ENCODE results near the gene DCP1A. TPM values are rescaled to one million over a fixed set of nuclear protein-coding genes. Genes with fewer than 3 reads are reported as not detected.
"Not testable (repeated sequence)": the region's sequence is repeated elsewhere in the genome, so short reads cannot be mapped to it uniquely, and the experiment has no call there.

DCP1A gene
- total RNA-seq = 8.4 TPM

DNA sequence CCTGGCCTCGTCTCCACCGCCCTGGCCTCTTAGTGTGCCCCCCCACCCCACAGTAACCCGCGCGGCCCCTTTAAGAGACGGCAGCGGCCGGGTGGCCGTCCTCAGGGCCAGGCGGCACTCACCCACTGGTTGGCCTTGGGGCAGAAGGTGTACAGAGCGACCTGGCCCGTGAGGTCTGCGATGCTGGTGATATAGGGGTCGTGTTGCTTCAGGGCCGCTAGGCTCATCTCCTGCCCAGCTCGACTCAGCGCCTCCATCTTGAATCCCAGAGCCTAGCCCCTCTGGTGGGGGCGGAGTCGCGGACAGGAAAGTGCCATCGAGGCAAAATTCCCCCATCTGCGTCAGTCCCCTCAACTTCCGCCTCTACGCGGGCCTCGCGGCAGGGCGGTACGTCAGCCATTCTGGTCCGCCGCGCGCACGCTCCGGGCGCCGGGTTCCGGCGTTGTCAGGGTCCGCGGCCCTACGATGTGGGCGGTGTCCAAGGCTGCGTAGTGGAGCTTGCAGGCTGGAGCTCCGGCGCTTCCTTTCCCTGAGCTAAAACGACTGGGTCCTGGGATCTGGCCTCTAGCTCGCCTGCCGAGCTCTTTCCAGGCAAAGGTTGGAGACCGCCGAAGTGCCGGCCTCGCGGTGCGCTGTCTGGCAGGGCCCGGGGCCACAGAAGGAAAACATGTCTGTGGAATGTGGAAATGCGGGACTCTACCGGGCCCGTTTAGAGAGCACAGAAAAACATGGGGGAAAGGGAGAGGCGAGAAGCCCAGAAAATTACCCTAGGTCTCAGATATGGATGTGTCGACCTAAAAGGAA lies at the start of gene DCP1A:
TSS of gene DCP1A (minus strand) at position 283 of the 804 bp plus-strand sequence. CDS start at position 257, 26 bp downstream.
- Histone ChIP-seq H3K9ac (ENCODE audit: low read depth in 1 of 3, low read length in 3 of 3) (peak within 1 kb of the TSS; percentile 97 to 99 (median 98)), H3K4me1 (ENCODE audit: control insufficient read depth in 3 of 3, insufficient read depth in 3 of 3, low read length in 3 of 3) (peaks cover 8 to 18% (median 14%) of the 10 kb centered on the region in 3 donors), H3K9me3 (ENCODE audit: control insufficient read depth in 3 of 3, low read length in 3 of 3) (no peaks in the 10 kb centered on the region), H3K36me3 (ENCODE audit: control insufficient read depth in 3 of 3, insufficient read depth in 3 of 3, low read length in 3 of 3) (peaks cover 0 to 4% (median 0%) of the 10 kb centered on the region in 3 donors), H3K4me3 (ENCODE audit: low read length in 3 of 3) (peak within 1 kb of the TSS; percentile 90 to 99 (median 99)), H3K27me3 (ENCODE audit: control insufficient read depth in 3 of 3, insufficient read depth in 3 of 3, low read length in 3 of 3) (no peaks in the 10 kb centered on the region), H3K27ac (ENCODE audit: low read depth, low read length) (peak within 1 kb of the TSS; percentile 94)

- H3K4me1 ChIP-seq (ENCODE audit: control insufficient read depth in 3 of 3, insufficient read depth in 3 of 3, low read length in 3 of 3) = no peaks in the 10 kb centered on the region
- H3K36me3 ChIP-seq (ENCODE audit: control insufficient read depth in 3 of 3, insufficient read depth in 3 of 3, low read length in 3 of 3) = no peaks in the 10 kb centered on the region
- H3K27ac ChIP-seq (ENCODE audit: low read depth, low read length) = no peak overlapping the region
- no peaks in the 10 kb centered on the region for H3K9me3 ChIP-seq (ENCODE audit: control insufficient read depth in 3 of 3, low read length in 3 of 3)
- peaks cover 0 to 3% (median 0%) of the 10 kb centered on the region in 3 donors for H3K27me3 ChIP-seq (ENCODE audit: control insufficient read depth in 3 of 3, insufficient read depth in 3 of 3, low read length in 3 of 3)
- H3K4me3 ChIP-seq (ENCODE audit: low read length in 3 of 3) = no peak overlapping the region
- H3K9ac ChIP-seq (ENCODE audit: low read depth in 1 of 3, low read length in 3 of 3) = no peak overlapping the region
Observed at GRCh38 chr3:53384465-53385423, 37.4 kb upstream of the DCP1A start.

- Histone ChIP-seq H3K27ac (ENCODE audit: low read depth, low read length) (no peak overlapping the region), H3K27me3 (ENCODE audit: control insufficient read depth in 3 of 3, insufficient read depth in 3 of 3, low read length in 3 of 3) (peaks cover 0 to 3% (median 3%) of the 10 kb centered on the region in 3 donors), H3K4me3 (ENCODE audit: low read length in 3 of 3) (no peak overlapping the region), H3K36me3 (ENCODE audit: control insufficient read depth in 3 of 3, insufficient read depth in 3 of 3, low read length in 3 of 3) (no peaks in the 10 kb centered on the region), H3K9me3 (ENCODE audit: control insufficient read depth in 3 of 3, low read length in 3 of 3) (no peaks in the 10 kb centered on the region), H3K4me1 (ENCODE audit: control insufficient read depth in 3 of 3, insufficient read depth in 3 of 3, low read length in 3 of 3) (no peaks in the 10 kb centered on the region), H3K9ac (ENCODE audit: low read depth in 1 of 3, low read length in 3 of 3) (no peak overlapping the region)
Observed at GRCh38 chr3:53382106-53382505, 34.8 kb upstream of the DCP1A start.

- no peak overlapping the region for H3K4me3 ChIP-seq (ENCODE audit: low read length in 3 of 3)
- no peak overlapping the region for H3K27ac ChIP-seq (ENCODE audit: low read depth, low read length)
- H3K36me3 ChIP-seq (ENCODE audit: control insufficient read depth in 3 of 3, insufficient read depth in 3 of 3, low read length in 3 of 3) = no peaks in the 10 kb centered on the region
- peaks cover 0 to 3% (median 0%) of the 10 kb centered on the region in 3 donors for H3K27me3 ChIP-seq (ENCODE audit: control insufficient read depth in 3 of 3, insufficient read depth in 3 of 3, low read length in 3 of 3)
- no peaks in the 10 kb centered on the region for H3K9me3 ChIP-seq (ENCODE audit: control insufficient read depth in 3 of 3, low read length in 3 of 3)
- H3K9ac ChIP-seq (ENCODE audit: low read depth in 1 of 3, low read length in 3 of 3) = no peak overlapping the region
- H3K4me1 ChIP-seq (ENCODE audit: control insufficient read depth in 3 of 3, insufficient read depth in 3 of 3, low read length in 3 of 3) = no peaks in the 10 kb centered on the region
Observed at GRCh38 chr3:53380306-53380705, 33.0 kb upstream of the DCP1A start.

GRCh38 chr3:53379898-53380297 lies 32.6 kb upstream of the DCP1A start:
- no peaks in the 10 kb centered on the region for H3K9me3 ChIP-seq (ENCODE audit: control insufficient read depth in 3 of 3, low read length in 3 of 3)
- H3K27me3 ChIP-seq (ENCODE audit: control insufficient read depth in 3 of 3, insufficient read depth in 3 of 3, low read length in 3 of 3) = peaks cover 0 to 3% (median 0%) of the 10 kb centered on the region in 3 donors
- H3K27ac ChIP-seq (ENCODE audit: low read depth, low read length) = no peak overlapping the region
- H3K9ac ChIP-seq (ENCODE audit: low read depth in 1 of 3, low read length in 3 of 3) = no peak overlapping the region
- H3K4me3 ChIP-seq (ENCODE audit: low read length in 3 of 3) = no peak overlapping the region
- no peaks in the 10 kb centered on the region for H3K4me1 ChIP-seq (ENCODE audit: control insufficient read depth in 3 of 3, insufficient read depth in 3 of 3, low read length in 3 of 3)
- H3K36me3 ChIP-seq (ENCODE audit: control insufficient read depth in 3 of 3, insufficient read depth in 3 of 3, low read length in 3 of 3) = no peaks in the 10 kb centered on the region

DNA sequence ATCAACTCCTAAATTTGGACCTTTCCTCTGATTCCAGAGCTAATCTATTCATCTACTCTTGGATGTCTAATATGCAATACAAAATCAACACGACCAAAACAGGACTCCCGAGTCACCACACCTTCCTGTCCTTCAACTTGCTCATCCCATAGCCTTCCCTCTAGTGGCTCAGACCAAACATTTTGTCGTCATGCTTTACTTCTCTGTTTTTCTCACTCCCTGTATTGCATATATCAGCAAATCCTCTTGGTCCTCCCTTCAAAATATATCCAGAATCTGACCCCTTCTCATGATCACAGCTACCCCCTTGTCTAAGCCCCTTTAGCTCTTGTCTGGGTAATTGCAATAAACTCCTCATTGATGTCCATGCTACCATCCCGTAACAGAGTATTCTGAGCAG lies 30.5 kb upstream of the DCP1A start:
- H3K36me3 ChIP-seq (ENCODE audit: control insufficient read depth in 3 of 3, insufficient read depth in 3 of 3, low read length in 3 of 3) = no peaks in the 10 kb centered on the region
- no peaks in the 10 kb centered on the region for H3K4me1 ChIP-seq (ENCODE audit: control insufficient read depth in 3 of 3, insufficient read depth in 3 of 3, low read length in 3 of 3)
- H3K9me3 ChIP-seq (ENCODE audit: control insufficient read depth in 3 of 3, low read length in 3 of 3) = no peaks in the 10 kb centered on the region
- H3K27me3 ChIP-seq (ENCODE audit: control insufficient read depth in 3 of 3, insufficient read depth in 3 of 3, low read length in 3 of 3) = peaks cover 0 to 3% (median 0%) of the 10 kb centered on the region in 3 donors
- no peak overlapping the region for H3K4me3 ChIP-seq (ENCODE audit: low read length in 3 of 3)
- H3K27ac ChIP-seq (ENCODE audit: low read depth, low read length) = no peak overlapping the region
- H3K9ac ChIP-seq (ENCODE audit: low read depth in 1 of 3, low read length in 3 of 3) = no peak overlapping the region

GRCh38 chr3:53376679-53377078 lies 29.3 kb upstream of the DCP1A start:
- no peaks in the 10 kb centered on the region for H3K4me1 ChIP-seq (ENCODE audit: control insufficient read depth in 3 of 3, insufficient read depth in 3 of 3, low read length in 3 of 3)
- no peaks in the 10 kb centered on the region for H3K9me3 ChIP-seq (ENCODE audit: control insufficient read depth in 3 of 3, low read length in 3 of 3)
- H3K36me3 ChIP-seq (ENCODE audit: control insufficient read depth in 3 of 3, insufficient read depth in 3 of 3, low read length in 3 of 3) = no peaks in the 10 kb centered on the region
- H3K27ac ChIP-seq (ENCODE audit: low read depth, low read length) = no peak overlapping the region
- H3K4me3 ChIP-seq (ENCODE audit: low read length in 3 of 3) = no peak overlapping the region
- no peak overlapping the region for H3K9ac ChIP-seq (ENCODE audit: low read depth in 1 of 3, low read length in 3 of 3)
- H3K27me3 ChIP-seq (ENCODE audit: control insufficient read depth in 3 of 3, insufficient read depth in 3 of 3, low read length in 3 of 3) = peaks cover 0 to 3% (median 0%) of the 10 kb centered on the region in 3 donors

DNA sequence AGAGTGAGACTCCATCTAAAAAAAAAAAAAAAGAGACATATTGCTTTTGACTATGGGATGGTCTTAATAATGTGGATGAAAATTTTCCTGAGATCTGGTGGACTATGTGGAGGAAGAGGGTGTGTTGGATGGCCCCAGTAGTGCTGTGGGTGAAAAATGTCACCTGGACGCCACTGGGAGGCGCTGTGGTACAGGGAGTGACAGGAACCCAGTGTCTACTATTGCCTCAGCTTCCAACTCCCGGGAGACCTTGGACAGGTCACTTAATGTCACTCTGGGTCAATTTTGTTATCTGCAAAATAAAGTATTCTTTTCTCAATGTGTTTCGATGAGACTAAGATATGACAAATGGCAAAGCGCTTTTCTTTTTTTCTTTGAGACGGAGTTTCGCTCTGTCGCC lies 27.7 kb upstream of the DCP1A start:
- H3K4me3 ChIP-seq (ENCODE audit: low read length in 3 of 3) = no peak overlapping the region
- H3K4me1 ChIP-seq (ENCODE audit: control insufficient read depth in 3 of 3, insufficient read depth in 3 of 3, low read length in 3 of 3) = no peaks in the 10 kb centered on the region
- H3K27me3 ChIP-seq (ENCODE audit: control insufficient read depth in 3 of 3, insufficient read depth in 3 of 3, low read length in 3 of 3) = peaks cover 0 to 3% (median 0%) of the 10 kb centered on the region in 3 donors
- H3K9ac ChIP-seq (ENCODE audit: low read depth in 1 of 3, low read length in 3 of 3) = no peak overlapping the region
- H3K36me3 ChIP-seq (ENCODE audit: control insufficient read depth in 3 of 3, insufficient read depth in 3 of 3, low read length in 3 of 3) = no peaks in the 10 kb centered on the region
- H3K9me3 ChIP-seq (ENCODE audit: control insufficient read depth in 3 of 3, low read length in 3 of 3) = no peaks in the 10 kb centered on the region
- H3K27ac ChIP-seq (ENCODE audit: low read depth, low read length) = no peak overlapping the region

GRCh38 chr3:53370719-53371118 lies 23.4 kb upstream of the DCP1A start:
- not testable (repeated sequence) for H3K27me3 ChIP-seq (ENCODE audit: control insufficient read depth in 3 of 3, insufficient read depth in 3 of 3, low read length in 3 of 3); H3K4me3 ChIP-seq (ENCODE audit: low read length in 3 of 3); H3K36me3 ChIP-seq (ENCODE audit: control insufficient read depth in 3 of 3, insufficient read depth in 3 of 3, low read length in 3 of 3); H3K27ac ChIP-seq (ENCODE audit: low read depth, low read length); H3K4me1 ChIP-seq (ENCODE audit: control insufficient read depth in 3 of 3, insufficient read depth in 3 of 3, low read length in 3 of 3); H3K9me3 ChIP-seq (ENCODE audit: control insufficient read depth in 3 of 3, low read length in 3 of 3); H3K9ac ChIP-seq (ENCODE audit: low read depth in 1 of 3, low read length in 3 of 3)

GRCh38 chr3:53361852-53362251 lies 14.5 kb upstream of the DCP1A start:
- no peaks in the 10 kb centered on the region for H3K27me3 ChIP-seq (ENCODE audit: control insufficient read depth in 3 of 3, insufficient read depth in 3 of 3, low read length in 3 of 3)
- no peak overlapping the region for H3K9ac ChIP-seq (ENCODE audit: low read depth in 1 of 3, low read length in 3 of 3)
- no peaks in the 10 kb centered on the region for H3K9me3 ChIP-seq (ENCODE audit: control insufficient read depth in 3 of 3, low read length in 3 of 3)
- no peaks in the 10 kb centered on the region for H3K4me1 ChIP-seq (ENCODE audit: control insufficient read depth in 3 of 3, insufficient read depth in 3 of 3, low read length in 3 of 3)
- H3K27ac ChIP-seq (ENCODE audit: low read depth, low read length) = no peak overlapping the region
- H3K4me3 ChIP-seq (ENCODE audit: low read length in 3 of 3) = no peak overlapping the region
- H3K36me3 ChIP-seq (ENCODE audit: control insufficient read depth in 3 of 3, insufficient read depth in 3 of 3, low read length in 3 of 3) = no peaks in the 10 kb centered on the region
